ENCODE data around the gene HPX.

- no peak for TF ChIP-seq CTCF (IDR thresholded peaks at IDR 0.05 in 8 of 11, conservative IDR thresholded peaks at IDR 0.05 in 3 of 11)
- peak in 1 of 3 donors; percentile 12 for TF ChIP-seq POLR2AphosphoS5 (IDR thresholded peaks at IDR 0.05)
- no peak for TF ChIP-seq POLR2A (IDR thresholded peaks at IDR 0.05)
Observed at GRCh38 chr11:6475936-6476335, 35.1 kb upstream of the HPX start.
